HG03097 (cell line): ENCODE results near the gene ZNF772.

Source experiments
- ATAC-seq: cut with Tn5 transposase; IDR thresholded peaks from one replicate; pipeline ENCODE4 v1.9.1; 2021; ENCODE audit not compliant: unreplicated experiment, low FRiP score

The ZNF772 gene

GRCh38 chr19:57436417-57436816 lies 40.9 kb downstream of the ZNF772 start:
- ATAC-seq, result no peak

- peak; percentile 96 for ATAC-seq
Measured at GRCh38 chr19:57435062-57435978, 42.0 kb downstream of the ZNF772 start, which contains the start of gene ZNF749. Gene ZNF749 (plus strand): TSS chr19:57435325. CDS start chr19:57435579, 254 bp downstream.

GRCh38 chr19:57434386-57435061 lies 42.8 kb downstream of the ZNF772 start:
- peak; percentile 18 for ATAC-seq

- ATAC-seq, result no peak
Measured at GRCh38 chr19:57421037-57421436, 56.3 kb downstream of the ZNF772 start.

- no peak for ATAC-seq
Measured at GRCh38 chr19:57419439-57419838, 57.9 kb downstream of the ZNF772 start.
